Heart right ventricle (tissue), 16 donors: ENCODE measurements around the gene NXN. TPM values are rescaled to one million over a fixed set of nuclear protein-coding genes. Genes with fewer than 3 reads are reported as not detected.
"Not testable (repeated sequence)": the region's sequence is repeated elsewhere in the genome, so short reads cannot be mapped to it uniquely, and the experiment has no call there.

Experiments used
- ATAC-seq, 8 donors: fragments of 200-7000 bp; cut with Tn5 transposase; one replicate each; pipeline ENCODE4 v1.9.1; 2020; ENCODE audit warnings: mild to moderate bottlenecking in 8 of 8, moderate library complexity in 8 of 8, moderate number of reproducible peaks in 1 of 8
- DNase-seq, 2 donors: peaks; one replicate each; pipeline ENCODE4 v3.0.0-alpha.2; 2020
- H3K27ac ChIP-seq, 10 donors: fragments of 200-600 bp; sonication (generic) in 2 of 10; one replicate each; pipeline versions ENCODE4 v1.5.0 to v1.8.0; 2020 to 2022; ENCODE audit warnings: mild to moderate bottlenecking in 3 of 10
- H3K27me3 ChIP-seq, 7 donors: fragments of 200-600 bp; one replicate each; pipeline ENCODE4 v1.8.0; 2021 to 2022; ENCODE audit warnings: mild to moderate bottlenecking in 2 of 7
- H3K36me3 ChIP-seq, 9 donors: fragments of 200-600 bp; sonication (generic) in 1 of 9; one replicate each; pipeline versions ENCODE4 v1.5.0 to v1.8.0; 2020 to 2022; ENCODE audit warnings: mild to moderate bottlenecking in 2 of 9
- H3K4me1 ChIP-seq, 9 donors: fragments of 200-600 bp; sonication (generic) in 1 of 9; one replicate each; pipeline versions ENCODE4 v1.5.0 to v1.8.0; 2020 to 2022; ENCODE audit warnings: mild to moderate bottlenecking in 4 of 9
- H3K4me3 ChIP-seq, 10 donors: fragments of 200-600 bp; sonication (generic) in 2 of 10; one replicate each; pipeline versions ENCODE4 v1.5.0 to v1.8.0; 2020 to 2022; ENCODE audit warnings: mild to moderate bottlenecking in 7 of 10, moderate library complexity in 2 of 10
- H3K9me3 ChIP-seq, 11 donors: fragments of 200-600 bp in 10 of 11; sonication (generic) in 2 of 11; one replicate each; pipeline versions ENCODE4 v1.5.0 to v1.8.0; 2013 to 2022; ENCODE audit warnings: mild to moderate bottlenecking in 2 of 11, control low read depth in 1 of 11, moderate library complexity in 1 of 11
- CTCF ChIP-seq, 9 donors: fragments of 200-600 bp; sonication (generic) in 2 of 9; IDR thresholded peaks; one replicate each; pipeline versions ENCODE4 v1.5.0 to v1.8.0; 2021 to 2022; ENCODE audit warnings: antibody characterized with exemption in 9 of 9, mild to moderate bottlenecking in 5 of 9, moderate library complexity in 1 of 9
- WGBS, 2 donors: extraction: QIAGEN DNeasy Blood & Tissue Kit; methylation state at CpG; one replicate each; pipeline ENCODE4 v1.1.7; 2013; ENCODE audit warnings: inconsistent platforms in 1 of 2; 5-methylcytosine and 5-hydroxymethylcytosine counted together
- intact Hi-C, 10 donors: fragments of 100-400 bp; cut with DNase I; formaldehyde crosslinking; loops; one replicate each; pipeline versions ENCODE4 v1.11.1 to v1.14.2; 2022
- polyA plus RNA-seq, 2 donors: library from polyadenylated mRNA; stranded (reverse); fragments of 200-250 nt; gene quantifications; one replicate each; pipeline ENCODE4 v1.2.3, GENCODE V29; 2013
- total RNA-seq, 10 donors: library from RNA; stranded (reverse); fragmentation: NEBNext Ultra II Directional in 3 of 10; extraction: Animal tissue kit (Norgen Biotek cat#: 25700) in 3 of 10; gene quantifications; one replicate each; pipeline versions ENCODE4 v1.2.1 to v1.2.4, GENCODE V29; 2021 to 2023
- donor health status: Arrhythmogenic right ventricular cardiomyopathy.
- donor health status: ischemic (EF 13 %, LVEDD 7.1; RV severe dilation, severe dysfunction).
- donor health status: healthy with polysubstance abuse.
- donor health status: DM: no; HTN: yes; CAD: no.
- donor health status: DM: no; HTN: no; CAD: no.
- donor health status: ischemic (EF 25% LVEDD 6.9; RV normal size, moderate dysfunction).
- donor health status: ischemic (EF 25% LVEDD 5.7; RV mildly dilated, moderate dysfunction).
- donor health status: healthy.
- donor health status: DM: yes; HTN: yes; CAD: no.
- donor health status: Ischemic cardiomyopathy.
- donor health status: ischemic (EF 35%, LVEDD 5.7; RV mildly dilated, moderate dysfunction).
- donor health status: nonischemic (EF 11% LVEDD 7.7; RV severe dilation, severe dysfunction).
- donor health status: DM: yes; HTN: yes; CAD: no.
- donor health status: PGD.
- donor health status: ischemic (EF 29% LVEDD 5.4; RV normal size, mild dysfunction).
- donor health status: nonischemic (EF 23%, LVEDD 6.1; RV moderate dilation, normal function).

NXN gene
- total and polyA plus RNA-seq, 12 donors, result 9.9 to 24.4 (median 15.9) TPM

DNA sequence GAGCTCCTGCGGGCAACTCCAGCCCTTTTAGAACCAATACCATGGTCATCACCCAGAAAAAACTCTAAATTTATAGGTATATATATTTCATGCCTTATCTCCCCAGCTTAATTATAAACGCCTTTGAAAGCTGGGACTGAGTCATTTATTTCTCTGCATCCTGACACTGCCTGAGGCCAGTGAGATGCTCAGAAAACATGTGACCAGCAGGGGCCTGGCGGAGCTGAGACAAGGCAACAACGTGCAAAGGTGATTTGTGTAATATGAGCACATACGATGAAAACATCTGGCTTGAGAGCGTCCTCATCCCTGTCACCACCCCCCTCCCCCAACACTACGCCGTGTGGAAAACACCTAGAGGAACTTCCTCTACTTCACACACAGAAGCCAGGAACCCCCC is 22.7 kb downstream of the NXN start:
- no peak for TF ChIP-seq CTCF (IDR thresholded peaks at IDR 0.05)
- Histone ChIP-seq H3K4me3 (no peak overlapping the region), H3K9me3 (no peaks in the 10 kb centered on the region), H3K27ac (no peak overlapping the region), H3K36me3 (peaks cover 0 to 4% (median 0%) of the 10 kb centered on the region in 9 donors), H3K27me3 (no peaks in the 10 kb centered on the region), H3K4me1 (peaks cover 0 to 21% (median 8%) of the 10 kb centered on the region in 9 donors)
- intact Hi-C loops, result loop anchor here in 1 of 10 donors (10.0 kb wide), 1 partner anchor 132 kb away; no protein-coding TSS in a partner anchor
- ATAC-seq (no peak), DNase-seq (no peak)
- WGBS, 2 donors, result 67 to 70% methylated on average over 8 of the region's 8 CpGs

DNA sequence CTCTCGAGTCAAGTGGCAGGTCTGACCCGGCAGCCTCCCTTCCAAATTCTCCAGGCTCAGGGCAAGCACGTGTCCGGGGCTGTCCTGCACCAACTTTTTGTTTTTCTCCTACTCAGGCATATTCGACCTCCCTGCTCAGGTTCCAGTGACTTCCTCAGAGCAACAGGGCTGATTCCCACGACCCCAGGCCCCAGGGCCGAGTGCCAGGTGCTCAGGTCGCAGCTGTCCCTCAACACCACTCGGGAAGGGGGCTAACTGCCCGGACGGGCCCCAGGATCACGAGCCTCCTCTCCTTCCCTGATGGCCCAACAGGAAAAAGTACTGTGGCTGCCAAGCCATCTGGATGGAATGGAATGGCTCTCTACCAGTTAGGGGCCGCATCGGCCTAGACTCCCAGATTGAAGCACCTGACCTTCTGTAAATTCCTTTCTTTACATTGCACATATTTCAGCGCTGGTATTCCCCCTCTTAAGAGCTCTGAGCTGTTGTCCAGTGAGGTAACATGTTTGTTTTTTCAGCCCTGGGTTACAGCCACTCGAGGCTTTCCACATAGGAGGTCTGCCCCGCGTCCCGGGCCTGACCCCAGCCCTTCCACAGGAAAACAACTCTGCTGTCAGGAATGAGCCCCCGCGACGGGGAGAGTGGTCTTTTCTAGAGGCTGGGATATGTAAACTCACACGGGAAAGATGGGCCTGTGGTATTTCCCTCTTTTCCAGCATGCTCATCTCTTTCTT is 25.0 kb downstream of the NXN start:
- Histone ChIP-seq H3K27me3 (peaks cover 0 to 3% (median 0%) of the 10 kb centered on the region in 7 donors), H3K4me1 (peaks cover 0 to 38% (median 14%) of the 10 kb centered on the region in 9 donors), H3K4me3 (no peak overlapping the region), H3K36me3 (peaks cover 0 to 4% (median 0%) of the 10 kb centered on the region in 9 donors), H3K9me3 (no peaks in the 10 kb centered on the region), H3K27ac (no peak overlapping the region)
- no peak for TF ChIP-seq CTCF (IDR thresholded peaks at IDR 0.05)
- DNase-seq (no peak), ATAC-seq (peak; percentile 13 to 48 (median 36))
- intact Hi-C loops, result loop anchor here in 1 of 10 donors (10.0 kb wide), 1 partner anchor 130 kb away; no protein-coding TSS in a partner anchor
- WGBS, 2 donors, result 34 to 49% methylated on average over 23 of the region's 23 CpGs

GRCh38 chr17:953767-954166 is 25.8 kb downstream of the NXN start:
- H3K27ac ChIP-seq, result no peak overlapping the region
- WGBS, 2 donors, result 94 to 97% methylated on average over 16 of the region's 16 CpGs
- H3K27me3 ChIP-seq, result peaks cover 0 to 3% (median 0%) of the 10 kb centered on the region in 7 donors
- no peak overlapping the region for H3K4me3 ChIP-seq
- TF ChIP-seq CTCF (IDR thresholded peaks at IDR 0.05), result no peak
- ATAC-seq (no peak), DNase-seq (no peak)
- H3K4me1 ChIP-seq, result peaks cover 0 to 38% (median 14%) of the 10 kb centered on the region in 9 donors
- H3K9me3 ChIP-seq, result no peaks in the 10 kb centered on the region
- intact Hi-C loops, result loop anchor here in 1 of 10 donors (10.0 kb wide), 1 partner anchor 129 kb away; no protein-coding TSS in a partner anchor
- H3K36me3 ChIP-seq, result no peaks in the 10 kb centered on the region

- peaks cover 0 to 32% (median 11%) of the 10 kb centered on the region in 9 donors for H3K4me1 ChIP-seq
- DNase-seq, H3K4me3 ChIP-seq, H3K27ac ChIP-seq, H3K27me3 ChIP-seq, H3K9me3 ChIP-seq, H3K36me3 ChIP-seq, ATAC-seq: not testable (repeated sequence)
- intact Hi-C loops, result loop anchor here in 1 of 10 donors (10.0 kb wide), 1 partner anchor 128 kb away; no protein-coding TSS in a partner anchor
- WGBS, 2 donors, result 97% methylated on average over 13 to 18 of the region's 18 CpGs
Observed at GRCh38 chr17:952592-952991, 27.0 kb downstream of the NXN start.
